Measurements from ENCODE around the gene SERPINB2.

- no peak for TF ChIP-seq CTCF (IDR thresholded peaks at IDR 0.05)
- TF ChIP-seq POLR2A (IDR thresholded peaks at IDR 0.05; ENCODE audit: low read depth), result no peak
- no peak for TF ChIP-seq EP300 (IDR thresholded peaks at IDR 0.05)
Measured at GRCh38 chr18:63871836-63872235, 15.7 kb upstream of the SERPINB2 start.
